OCI-LY1 (cell line): ENCODE measurements around the gene EXOSC3.
"Not testable (repeated sequence)": the region's sequence is repeated elsewhere in the genome, so short reads cannot be mapped to it uniquely, and the experiment has no call there.

ENCODE experiments used
- H2AFZ ChIP-seq: fragments of 200-600 bp; sonication (generic), shearing (Covaris generic); 2 replicates; pipeline ENCODE4 v1.6.0; 2014; ENCODE audit warnings: antibody characterized with exemption, mild to moderate bottlenecking, low read length
- H3F3A ChIP-seq: fragments of 200-600 bp; sonication (generic), shearing (Covaris generic); 2 replicates; pipeline ENCODE4 v1.6.0; 2014; ENCODE audit warnings: mild to moderate bottlenecking, antibody characterized with exemption, low read length, moderate library complexity; ENCODE audit not compliant: insufficient read depth
- H3K27ac ChIP-seq: fragments of 200-600 bp; sonication (generic); 2 replicates; pipeline ENCODE4 v1.5.1; 2014; ENCODE audit warnings: low read length, mixed run types, mild to moderate bottlenecking, low read depth; ENCODE audit not compliant: poor library complexity, severe bottlenecking
- H3K27me3 ChIP-seq: fragments of 200-600 bp; sonication (generic); 2 replicates; pipeline ENCODE4 v1.6.0; 2014; ENCODE audit warnings: antibody characterized with exemption, mild to moderate bottlenecking, low read length, moderate library complexity; ENCODE audit not compliant: insufficient read depth
- H3K36me3 ChIP-seq: fragments of 200-600 bp; sonication (generic); 2 replicates; pipeline ENCODE4 v1.6.1; 2014; ENCODE audit warnings: mild to moderate bottlenecking, antibody characterized with exemption, low read length, moderate library complexity, mixed read lengths; ENCODE audit not compliant: insufficient read depth
- H3K4me1 ChIP-seq: fragments of 200-600 bp; sonication (generic); 2 replicates; pipeline ENCODE4 v1.5.1; 2014; ENCODE audit warnings: mild to moderate bottlenecking, low read length, moderate library complexity; ENCODE audit not compliant: insufficient read depth, severe bottlenecking
- H3K4me2 ChIP-seq: fragments of 200-600 bp; sonication (generic), shearing (Covaris generic); 2 replicates; pipeline ENCODE4 v1.6.1; 2014; ENCODE audit warnings: low read length
- H3K4me3 ChIP-seq: fragments of 200-600 bp; sonication (generic); 2 replicates; pipeline ENCODE4 v1.5.1; 2014; ENCODE audit warnings: low read length, low read depth, mild to moderate bottlenecking, mixed read lengths; ENCODE audit not compliant: poor library complexity, severe bottlenecking
- H3K79me2 ChIP-seq: fragments of 200-600 bp; shearing (Covaris generic); 2 replicates; pipeline ENCODE4 v1.6.1; 2016; ENCODE audit warnings: mixed run types, low read length, mixed read lengths; ENCODE audit not compliant: insufficient read depth
- H3K9ac ChIP-seq: fragments of 200-600 bp; sonication (generic), shearing (Covaris generic); 2 replicates; pipeline ENCODE4 v1.6.1; 2014; ENCODE audit warnings: mild to moderate bottlenecking, low read length, mixed read lengths
- H3K9me2 ChIP-seq: fragments of 200-600 bp; sonication (generic), shearing (Covaris generic); 2 replicates; pipeline ENCODE4 v1.6.1; 2014; ENCODE audit warnings: low read depth, mild to moderate bottlenecking, low read length, mixed read lengths
- H3K9me3 ChIP-seq: fragments of 200-600 bp; shearing (Covaris generic); 2 replicates; pipeline ENCODE4 v1.6.1; 2014; ENCODE audit warnings: low read length, mixed read lengths
- H4K20me1 ChIP-seq: fragments of 200-600 bp; sonication (generic), shearing (Covaris generic); 2 replicates; pipeline ENCODE4 v1.6.0; 2016; ENCODE audit warnings: mild to moderate bottlenecking, low read length; ENCODE audit not compliant: insufficient read depth
- EZH2 ChIP-seq: fragments of 200-600 bp; sonication (generic), shearing (Covaris generic); IDR thresholded peaks from 2 replicates; pipeline ENCODE4 v1.8.0; 2017; ENCODE audit warnings: borderline replicate concordance, mixed run types, mild to moderate bottlenecking, antibody characterized with exemption, low read length, moderate library complexity, mixed read lengths
- TF ChIP-seq, protein P1 (sequence below): fragments of 200-600 bp; sonication (generic), shearing (Covaris generic); IDR thresholded peaks from 2 replicates; pipeline ENCODE4 v1.5.1; 2017; ENCODE audit warnings: mild to moderate bottlenecking, antibody characterized with exemption, low read length, moderate library complexity, mixed read lengths

EXOSC3 gene

DNA sequence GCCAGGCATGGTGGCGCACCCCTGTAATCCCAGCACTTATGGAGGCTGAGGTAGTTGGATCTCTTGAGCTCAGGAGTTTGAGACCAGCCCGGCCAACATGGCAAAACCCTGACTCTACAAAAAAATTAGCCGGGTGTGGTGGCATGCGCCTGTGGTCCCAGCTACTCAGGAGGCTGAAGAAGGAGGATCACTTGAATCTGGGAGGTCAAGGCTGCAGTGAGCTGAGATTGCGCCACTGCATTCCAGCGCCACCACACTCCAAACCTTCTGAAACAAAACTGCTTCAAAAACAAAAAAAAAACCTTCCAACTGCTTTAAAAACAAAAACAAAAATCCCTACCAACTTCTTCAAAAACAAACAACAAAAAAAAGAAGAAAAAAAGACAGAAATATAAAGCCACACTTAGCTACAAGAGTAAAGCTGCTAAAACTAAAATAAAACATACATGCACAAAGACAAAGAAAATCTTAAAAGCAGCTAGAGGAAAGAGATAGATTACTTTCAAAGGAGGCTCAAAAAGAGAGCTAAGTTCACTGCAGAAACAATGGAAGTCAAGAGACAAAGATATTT, 27.1 kb upstream of the EXOSC3 start:
- no peaks in the 10 kb centered on the region for H3K27me3 ChIP-seq
- no peak overlapping the region for H3K9ac ChIP-seq
- no peaks in the 10 kb centered on the region for H3K4me1 ChIP-seq
- peaks cover 5% of the 10 kb centered on the region; the same call in 1 of the 2 replicates for H3K36me3 ChIP-seq
- H4K20me1 ChIP-seq, result no peaks in the 10 kb centered on the region
- H3K79me2 ChIP-seq, result peaks cover 6% of the 10 kb centered on the region
- no peaks in the 10 kb centered on the region for H3F3A ChIP-seq
- H2AFZ ChIP-seq, result no peak overlapping the region
- H3K9me3 ChIP-seq, result no peaks in the 10 kb centered on the region
- H3K4me2 ChIP-seq, result no peak overlapping the region
- no peak overlapping the region for H3K4me3 ChIP-seq
- no peaks in the 10 kb centered on the region for H3K9me2 ChIP-seq
- no peak for TF ChIP-seq EZH2
- H3K27ac ChIP-seq, result no peak overlapping the region

DNA sequence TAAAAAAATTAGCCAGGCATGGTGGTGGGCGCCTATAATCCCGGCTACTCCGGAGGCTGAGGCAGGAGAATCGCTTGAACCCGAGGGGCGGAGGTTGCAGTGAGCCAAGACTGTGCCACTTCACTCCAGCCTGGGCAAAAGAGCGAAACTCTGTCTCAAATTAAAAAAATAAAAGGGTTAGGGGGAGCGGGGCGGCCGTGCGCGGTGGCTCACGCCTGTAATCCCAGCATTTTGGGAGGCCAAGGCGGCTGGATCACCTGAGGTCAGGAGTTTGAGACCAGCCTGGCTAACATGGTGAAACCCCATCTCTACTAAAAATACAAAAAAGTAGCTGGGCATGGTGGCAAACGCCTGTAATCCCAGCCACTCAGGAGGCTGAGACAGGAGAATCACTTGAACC, 24.8 kb upstream of the EXOSC3 start:
- not testable (repeated sequence) for H4K20me1 ChIP-seq, H3K27me3 ChIP-seq, H3K4me2 ChIP-seq, H3K4me3 ChIP-seq, H3K27ac ChIP-seq, H3K9ac ChIP-seq, H2AFZ ChIP-seq, H3K4me1 ChIP-seq, H3F3A ChIP-seq, H3K9me2 ChIP-seq, H3K36me3 ChIP-seq, H3K9me3 ChIP-seq
- H3K79me2 ChIP-seq, result peaks cover 11% of the 10 kb centered on the region

DNA sequence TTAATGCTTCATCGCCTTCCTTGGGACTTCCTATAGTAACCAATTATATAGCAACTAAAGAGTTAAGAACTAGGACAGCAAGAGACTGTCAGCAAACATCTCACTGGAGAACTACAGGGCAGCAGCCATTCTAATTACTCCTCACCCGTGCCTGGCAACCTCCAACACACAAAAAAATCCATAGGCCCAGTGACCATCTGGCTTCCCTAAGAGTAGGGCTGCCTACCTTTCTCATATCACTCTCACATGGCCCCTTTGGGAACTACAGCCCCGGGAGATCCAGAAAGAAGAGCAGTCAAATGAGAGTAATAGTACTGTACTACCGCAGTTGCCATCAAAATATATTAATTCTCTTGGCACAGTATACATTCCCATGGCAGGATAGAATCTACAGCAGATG, 21.4 kb upstream of the EXOSC3 start:
- no peak overlapping the region for H3K27ac ChIP-seq
- H3K36me3 ChIP-seq, result peaks cover 18% of the 10 kb centered on the region; the same call in 1 of the 2 replicates
- no peaks in the 10 kb centered on the region for H3K9me3 ChIP-seq
- H3K79me2 ChIP-seq, result peaks cover 42% of the 10 kb centered on the region
- peaks cover 15% of the 10 kb centered on the region for H3K4me1 ChIP-seq
- TF ChIP-seq EZH2, result no peak
- TF ChIP-seq, protein P1, sequence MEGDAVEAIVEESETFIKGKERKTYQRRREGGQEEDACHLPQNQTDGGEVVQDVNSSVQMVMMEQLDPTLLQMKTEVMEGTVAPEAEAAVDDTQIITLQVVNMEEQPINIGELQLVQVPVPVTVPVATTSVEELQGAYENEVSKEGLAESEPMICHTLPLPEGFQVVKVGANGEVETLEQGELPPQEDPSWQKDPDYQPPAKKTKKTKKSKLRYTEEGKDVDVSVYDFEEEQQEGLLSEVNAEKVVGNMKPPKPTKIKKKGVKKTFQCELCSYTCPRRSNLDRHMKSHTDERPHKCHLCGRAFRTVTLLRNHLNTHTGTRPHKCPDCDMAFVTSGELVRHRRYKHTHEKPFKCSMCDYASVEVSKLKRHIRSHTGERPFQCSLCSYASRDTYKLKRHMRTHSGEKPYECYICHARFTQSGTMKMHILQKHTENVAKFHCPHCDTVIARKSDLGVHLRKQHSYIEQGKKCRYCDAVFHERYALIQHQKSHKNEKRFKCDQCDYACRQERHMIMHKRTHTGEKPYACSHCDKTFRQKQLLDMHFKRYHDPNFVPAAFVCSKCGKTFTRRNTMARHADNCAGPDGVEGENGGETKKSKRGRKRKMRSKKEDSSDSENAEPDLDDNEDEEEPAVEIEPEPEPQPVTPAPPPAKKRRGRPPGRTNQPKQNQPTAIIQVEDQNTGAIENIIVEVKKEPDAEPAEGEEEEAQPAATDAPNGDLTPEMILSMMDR, result no peak
- no peak overlapping the region for H3K9ac ChIP-seq
- no peak overlapping the region for H2AFZ ChIP-seq
- no peaks in the 10 kb centered on the region for H3K27me3 ChIP-seq
- H4K20me1 ChIP-seq, result no peaks in the 10 kb centered on the region
- no peak overlapping the region for H3K4me3 ChIP-seq
- H3K4me2 ChIP-seq, result no peak overlapping the region
- H3F3A ChIP-seq, result no peaks in the 10 kb centered on the region
- no peaks in the 10 kb centered on the region for H3K9me2 ChIP-seq

DNA sequence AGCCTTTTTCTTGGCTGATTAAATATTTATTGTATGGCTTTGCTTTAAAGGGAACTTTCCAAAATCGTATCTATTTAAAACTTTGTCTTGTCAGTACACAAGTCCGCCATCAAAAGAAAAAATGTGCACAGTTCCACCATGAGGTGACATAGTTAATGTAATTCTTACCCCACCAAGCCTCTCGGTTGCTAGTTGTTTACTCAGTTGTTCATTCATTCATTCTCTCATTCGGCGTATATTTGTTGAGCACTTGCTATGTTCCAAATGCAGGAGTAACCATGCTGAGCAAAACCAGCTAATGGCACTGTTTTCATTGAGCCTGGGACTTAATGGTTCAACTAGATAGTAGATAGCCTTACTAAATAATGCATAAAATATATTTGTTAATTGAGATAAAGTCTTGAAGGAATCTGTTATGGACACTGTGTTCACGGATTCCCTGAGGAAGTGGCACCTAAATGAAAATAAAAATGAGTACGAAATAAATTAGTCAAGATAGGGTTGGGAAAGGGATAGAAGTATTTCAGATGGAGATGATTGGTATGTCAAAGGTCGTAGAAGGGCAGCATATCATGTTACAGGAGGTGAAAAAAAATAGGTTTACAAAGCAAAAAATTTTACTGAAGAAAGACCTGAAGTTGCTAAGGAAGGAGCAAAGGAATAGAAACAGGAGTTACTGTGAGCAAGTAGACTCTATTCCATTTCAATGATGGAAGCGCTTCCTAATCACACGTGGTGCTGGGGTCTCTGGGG, 17.3 kb upstream of the EXOSC3 start:
- peaks cover 13% of the 10 kb centered on the region; the same call in 1 of the 2 replicates for H3K36me3 ChIP-seq
- H3K9ac ChIP-seq, result peak overlapping the region; percentile 80
- peaks cover 24% of the 10 kb centered on the region for H3K4me1 ChIP-seq
- no peak for TF ChIP-seq EZH2
- TF ChIP-seq, protein P1, result no peak
- H3K27ac ChIP-seq, result no peak overlapping the region
- H3K9me3 ChIP-seq, result no peaks in the 10 kb centered on the region
- H3K4me3 ChIP-seq, result peak overlapping the region; percentile 81
- no peaks in the 10 kb centered on the region for H3K9me2 ChIP-seq
- no peaks in the 10 kb centered on the region for H3F3A ChIP-seq
- H2AFZ ChIP-seq, result no peak overlapping the region
- peak overlapping the region; percentile 93 for H3K4me2 ChIP-seq
- no peaks in the 10 kb centered on the region for H3K27me3 ChIP-seq
- peaks cover 36% of the 10 kb centered on the region for H3K79me2 ChIP-seq
- no peaks in the 10 kb centered on the region for H4K20me1 ChIP-seq
